Head of caudate nucleus (tissue), 42 donors: ENCODE data around the gene SRP68.

ENCODE experiments used
- DNase-seq, 42 donors: peaks; one replicate each; pipeline versions ENCODE4 v3.0.0 to v3.0.0-alpha.2; 2020 to 2021; ENCODE audit warnings: mixed read lengths in 7 of 42
- intact Hi-C: fragments of 100-400 bp; cut with DNase I; formaldehyde crosslinking; loops from one replicate; pipeline ENCODE4 v1.15.0; 2022

The SRP68 gene

GRCh38 chr17:76009969-76010661 is 62.2 kb downstream of the SRP68 start:
- intact Hi-C loops, result loop anchor here (10.0 kb wide), 1 partner anchor 285 kb away; no protein-coding TSS in a partner anchor
- DNase-seq, result no peak

GRCh38 chr17:76009447-76009846 is 62.9 kb downstream of the SRP68 start:
- intact Hi-C loops, result no loop called here

GRCh38 chr17:76008630-76009425 is 63.5 kb downstream of the SRP68 start:
- intact Hi-C loops, result no loop called here
- DNase-seq, result no peak

More at GRCh38 chr17:76009447-76009846, 62.9 kb downstream of the SRP68 start:
- DNase-seq, result no peak

DNA sequence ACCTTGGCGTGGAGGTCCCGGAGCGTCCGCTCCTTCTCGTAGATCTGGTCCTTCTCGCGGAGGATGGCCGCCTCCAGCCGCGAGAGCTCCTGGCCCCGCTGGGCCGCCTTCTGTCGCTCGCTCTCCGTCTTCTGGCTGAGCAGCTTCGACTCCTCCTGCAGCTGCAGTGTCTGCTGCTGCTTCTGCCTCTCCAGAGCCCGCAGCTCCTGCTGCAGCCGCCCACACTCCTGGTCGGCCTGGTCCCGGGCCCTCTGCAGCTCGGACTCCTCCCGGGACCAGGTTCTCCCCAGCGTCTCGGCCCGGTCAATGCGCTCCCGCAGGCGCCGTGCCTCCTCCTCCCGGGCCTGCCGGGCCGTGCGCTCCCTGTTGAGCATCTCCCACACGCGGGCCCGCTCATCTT is 64.1 kb downstream of the SRP68 start:
- intact Hi-C loops, result no loop called here
- DNase-seq, result no peak

DNA sequence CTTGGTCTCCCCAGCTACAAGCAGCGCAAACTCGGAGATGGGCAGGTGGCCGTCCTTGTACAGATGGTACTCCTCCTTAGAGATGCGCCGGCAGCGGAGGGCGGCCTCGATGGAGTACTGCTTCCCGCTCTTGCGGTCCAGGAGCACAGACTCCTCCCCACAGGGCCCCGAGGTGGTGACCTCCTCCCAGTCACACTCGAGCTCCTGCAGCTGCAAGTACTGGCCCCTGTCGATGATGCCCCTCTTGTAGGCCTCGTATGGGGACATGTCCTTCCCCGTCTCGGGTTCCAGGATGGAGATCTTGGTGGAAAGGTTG is 64.5 kb downstream of the SRP68 start:
- intact Hi-C loops, result no loop called here
- no peak for DNase-seq

GRCh38 chr17:76007131-76007849 is 65.0 kb downstream of the SRP68 start:
- intact Hi-C loops, result no loop called here
- DNase-seq, result no peak

GRCh38 chr17:76005263-76006149 is 66.8 kb downstream of the SRP68 start:
- intact Hi-C loops, result loop anchor here (2.0 kb wide), 1 partner anchor 101 kb away; the partner anchor contains the start of gene MRPL38
- DNase-seq, result peak; percentile 36 to 95 (median 82)

GRCh38 chr17:76004750-76005262 is 67.5 kb downstream of the SRP68 start:
- DNase-seq, result no peak
- intact Hi-C loops, result loop anchor here (2.0 kb wide), 1 partner anchor 100 kb away; the partner anchor contains the start of gene MRPL38

GRCh38 chr17:76003915-76004314 is 68.4 kb downstream of the SRP68 start:
- intact Hi-C loops, result loop anchor here (2.0 kb wide), 1 partner anchor 99 kb away; the partner anchor contains the start of gene MRPL38
- peak in 2 of 42 donors; percentile 25 to 30 for DNase-seq

DNA sequence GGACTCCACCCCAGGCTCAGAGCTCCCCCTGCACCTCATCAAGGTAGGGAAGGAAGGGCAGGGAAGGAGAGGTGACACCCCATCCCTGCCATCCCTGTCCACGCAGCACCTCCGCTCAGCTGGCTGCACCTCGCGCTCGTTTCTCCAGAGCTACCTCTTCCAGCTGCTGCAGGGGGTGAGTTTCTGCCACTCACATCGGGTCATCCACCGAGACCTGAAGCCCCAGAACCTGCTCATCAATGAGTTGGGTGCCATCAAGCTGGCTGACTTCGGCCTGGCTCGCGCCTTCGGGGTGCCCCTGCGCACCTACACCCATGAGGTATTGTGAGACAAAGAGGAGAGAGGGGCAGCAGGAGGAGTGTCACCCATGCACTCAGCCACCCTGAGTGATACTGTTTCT is 70.2 kb downstream of the SRP68 start:
- intact Hi-C loops, result no loop called here
- no peak for DNase-seq

- no peak for DNase-seq
- intact Hi-C loops, result no loop called here
These were observed 71.4 kb downstream of the SRP68 start, which contains the start of gene CDK3 for GRCh38 chr17:76000755-76001521. Gene CDK3, plus strand, starts transcription at chr17:76000855. Its CDS starts 571 bp downstream, at chr17:76001426.

DNA sequence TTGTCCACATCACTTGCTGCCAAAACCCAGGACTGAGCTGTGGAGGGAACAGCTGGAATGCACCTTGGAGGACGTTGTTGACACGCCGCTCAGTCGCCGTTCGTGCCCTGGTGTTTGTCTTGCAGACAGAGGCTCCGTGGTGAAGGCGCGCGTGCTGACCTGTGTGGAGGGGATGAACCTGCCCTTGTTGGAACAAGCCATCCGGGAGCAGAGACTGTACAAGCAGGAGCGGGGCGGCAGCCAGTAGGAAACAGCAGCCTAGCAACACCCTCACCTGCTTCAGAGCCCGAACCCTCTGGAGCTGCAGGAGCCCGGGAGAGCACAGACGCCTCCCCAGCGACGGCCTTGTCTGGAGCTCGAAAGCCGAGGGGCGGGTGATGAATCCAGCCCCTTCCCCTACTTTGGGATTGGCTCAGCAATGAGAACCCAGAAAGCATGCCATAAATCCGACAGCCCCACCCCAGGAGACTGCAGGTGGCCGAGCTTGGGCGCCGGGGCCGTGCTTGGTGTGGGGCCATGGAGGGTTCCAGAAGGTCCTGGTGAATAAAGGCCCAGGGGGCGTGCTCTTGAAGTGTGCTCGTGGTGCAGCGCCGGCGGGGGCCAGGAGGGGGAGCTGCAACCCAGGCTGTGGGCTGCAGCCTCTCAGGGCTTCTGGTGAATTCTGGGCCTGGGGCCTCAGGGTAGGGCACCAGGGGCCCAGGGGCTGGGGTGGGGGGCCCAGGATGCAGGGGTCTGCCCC is 72.1 kb downstream of the SRP68 start:
- intact Hi-C loops, result no loop called here
- DNase-seq, result peak in 24 of 42 donors; percentile 17 to 67 (median 36)

- intact Hi-C loops, result no loop called here
- DNase-seq, result no peak
These were observed 74.0 kb downstream of the SRP68 start for GRCh38 chr17:75998327-75998795.

- peak in 12 of 42 donors; percentile 8 to 52 (median 16) for DNase-seq
These were observed 75.4 kb downstream of the SRP68 start for GRCh38 chr17:75996665-75997590.

GRCh38 chr17:75995385-75995925 is 76.9 kb downstream of the SRP68 start:
- intact Hi-C loops, result no loop called here
- no peak for DNase-seq

More at GRCh38 chr17:75996665-75997590, 75.4 kb downstream of the SRP68 start:
- intact Hi-C loops, result no loop called here
